CD14-positive monocyte (primary cell): ENCODE results near the gene DTNA. TPM values are rescaled to one million over a fixed set of nuclear protein-coding genes. Genes with fewer than 3 reads are reported as not detected.

ENCODE experiments used
- DNase-seq, 3 donors: peaks; one replicate each; pipeline ENCODE4 v3.0.0-alpha.2; 2011 to 2022
- H2AFZ ChIP-seq: 2 replicates; pipeline ENCODE4 v1.6.0; 2012; ENCODE audit warnings: mild to moderate bottlenecking, low read depth, low read length, inconsistent platforms; ENCODE audit not compliant: insufficient read depth, poor library complexity, severe bottlenecking
- H3K27ac ChIP-seq, 2 donors: 1 replicate in 1 of 2; 2 replicates in 1 of 2; pipeline ENCODE4 v1.5.1; 2012 to 2013; ENCODE audit warnings: low read length in 2 of 2, control low read depth in 1 of 2, inconsistent platforms in 1 of 2, low read depth in 1 of 2, mild to moderate bottlenecking in 1 of 2
- H3K27me3 ChIP-seq, 2 donors: one replicate each; pipeline versions ENCODE4 v1.6.0 to v1.6.1; 2011 to 2013; ENCODE audit warnings: low read length in 2 of 2; ENCODE audit not compliant: control insufficient read depth in 2 of 2, insufficient read depth in 2 of 2
- H3K36me3 ChIP-seq, 2 donors: replicated peaks in 1 of 2; 1 replicate in 1 of 2; 2 replicates in 1 of 2; pipeline versions ENCODE4 v1.5.1 to v1.6.1; 2012 to 2013; ENCODE audit warnings: low read length in 2 of 2, control low read depth in 1 of 2, inconsistent platforms in 1 of 2, mild to moderate bottlenecking in 1 of 2; ENCODE audit not compliant: insufficient read depth in 2 of 2, control insufficient read depth in 1 of 2
- H3K4me1 ChIP-seq, 2 donors: 1 replicate in 1 of 2; 2 replicates in 1 of 2; pipeline versions ENCODE4 v1.5.1 to v1.6.1; 2012 to 2013; ENCODE audit warnings: low read length in 2 of 2, control low read depth in 1 of 2, inconsistent platforms in 1 of 2, mild to moderate bottlenecking in 1 of 2, moderate library complexity in 1 of 2; ENCODE audit not compliant: insufficient read depth in 2 of 2, control insufficient read depth in 1 of 2
- H3K4me2 ChIP-seq: replicated peaks from 2 replicates; pipeline ENCODE3; 2012; ENCODE audit warnings: low read length, moderate library complexity, mild to moderate bottlenecking; ENCODE audit not compliant: poor library complexity, severe bottlenecking; ENCODE audit errors: extremely low read depth
- H3K4me3 ChIP-seq, 3 experiments: fragments of 200-600 bp in 1 of 3; sonication (generic) in 1 of 3; replicated peaks in 1 of 3; 1 replicate in 2 of 3; 2 replicates in 1 of 3; pipeline ENCODE4 v1.5.1; 2011 to 2013; ENCODE audit warnings: low read length in 3 of 3, mild to moderate bottlenecking in 3 of 3, control low read depth in 2 of 3, low read depth in 2 of 3, inconsistent platforms in 1 of 3, moderate library complexity in 1 of 3
- H3K79me2 ChIP-seq: 2 replicates; pipeline ENCODE4 v1.6.0; 2012; ENCODE audit warnings: mild to moderate bottlenecking, control low read depth, inconsistent platforms, low read length, moderate library complexity; ENCODE audit not compliant: insufficient read depth
- H3K9ac ChIP-seq: 2 replicates; pipeline ENCODE4 v1.6.0; 2017; ENCODE audit warnings: low read length, mild to moderate bottlenecking; ENCODE audit not compliant: insufficient read depth, poor library complexity, severe bottlenecking
- H3K9me3 ChIP-seq, 2 donors: replicated peaks in 1 of 2; 1 replicate in 1 of 2; 2 replicates in 1 of 2; pipeline versions ENCODE4 v1.5.1 to v1.6.1; 2012 to 2013; ENCODE audit warnings: low read length in 2 of 2, control low read depth in 1 of 2; ENCODE audit not compliant: control insufficient read depth in 1 of 2, insufficient read depth in 1 of 2
- H4K20me1 ChIP-seq: 2 replicates; pipeline ENCODE4 v1.6.0; 2012; ENCODE audit warnings: mild to moderate bottlenecking, low read length, control low read depth, moderate library complexity; ENCODE audit not compliant: insufficient read depth
- H3K27ac Mint-ChIP-seq, 7 donors: one replicate each; pipeline ENCODE4 v1.8.0; 2020; ENCODE audit warnings: mild to moderate bottlenecking in 7 of 7, mixed read lengths in 7 of 7, moderate library complexity in 6 of 7, inconsistent platforms in 2 of 7
- H3K27me3 Mint-ChIP-seq, 3 donors: one replicate each; pipeline ENCODE4 v1.8.0; 2021 to 2022; ENCODE audit warnings: low read depth in 3 of 3, mild to moderate bottlenecking in 3 of 3, mixed read lengths in 3 of 3, moderate library complexity in 3 of 3, inconsistent platforms in 1 of 3
- H3K36me3 Mint-ChIP-seq, 2 donors: one replicate each; pipeline ENCODE4 v1.8.0; 2020; ENCODE audit warnings: mixed read lengths in 2 of 2, inconsistent platforms in 1 of 2, mild to moderate bottlenecking in 1 of 2
- H3K4me1 Mint-ChIP-seq: one replicate; pipeline ENCODE4 v1.8.0; 2020; ENCODE audit warnings: mild to moderate bottlenecking, mixed read lengths
- H3K4me3 Mint-ChIP-seq, 2 donors: one replicate each; pipeline ENCODE4 v1.8.0; 2020; ENCODE audit warnings: mild to moderate bottlenecking in 2 of 2, mixed read lengths in 2 of 2, moderate library complexity in 1 of 2
- H3K9me3 Mint-ChIP-seq, 7 donors: one replicate each; pipeline ENCODE4 v1.8.0; 2020 to 2022; ENCODE audit warnings: mixed read lengths in 7 of 7, mild to moderate bottlenecking in 6 of 7, moderate library complexity in 6 of 7, inconsistent platforms in 2 of 7
- WGBS: methylation state at CpG from one replicate; pipeline ENCODE4 v1.1.5; 2013; ENCODE audit warnings: missing lambda C conversion rate; ENCODE audit not compliant: insufficient coverage; 5-methylcytosine and 5-hydroxymethylcytosine counted together
- intact Hi-C, 2 donors: fragments of 100-400 bp; cut with micrococcal nuclease; formaldehyde crosslinking; loops; one replicate each; pipeline versions ENCODE4 v1.15.0 to v1.15.1; 2023
- polyA plus RNA-seq, 3 donors: library from polyadenylated mRNA; depleted of rRNA in 1 of 3; unstranded in 2 of 3; stranded (reverse) in 1 of 3; fragments of 300-500 nt in 2 of 3; fragments of >200 nt in 1 of 3; fragmentation: Illumina TruSeq in 2 of 3; gene quantifications; 1 replicate in 2 of 3; 2 replicates in 1 of 3; pipeline ENCODE4 v1.2.3, GENCODE V29; 2012 to 2021
- TF ChIP-seq, protein P1 (sequence below): fragments of 200-600 bp; IDR thresholded peaks from one replicate; pipeline ENCODE4 v1.8.0; 2022; ENCODE audit warnings: antibody characterized with exemption, mild to moderate bottlenecking

The DTNA gene
- polyA plus RNA-seq, 3 donors: 0.53 to 2.3 (median 0.76) TPM

- TF ChIP-seq, protein P1, sequence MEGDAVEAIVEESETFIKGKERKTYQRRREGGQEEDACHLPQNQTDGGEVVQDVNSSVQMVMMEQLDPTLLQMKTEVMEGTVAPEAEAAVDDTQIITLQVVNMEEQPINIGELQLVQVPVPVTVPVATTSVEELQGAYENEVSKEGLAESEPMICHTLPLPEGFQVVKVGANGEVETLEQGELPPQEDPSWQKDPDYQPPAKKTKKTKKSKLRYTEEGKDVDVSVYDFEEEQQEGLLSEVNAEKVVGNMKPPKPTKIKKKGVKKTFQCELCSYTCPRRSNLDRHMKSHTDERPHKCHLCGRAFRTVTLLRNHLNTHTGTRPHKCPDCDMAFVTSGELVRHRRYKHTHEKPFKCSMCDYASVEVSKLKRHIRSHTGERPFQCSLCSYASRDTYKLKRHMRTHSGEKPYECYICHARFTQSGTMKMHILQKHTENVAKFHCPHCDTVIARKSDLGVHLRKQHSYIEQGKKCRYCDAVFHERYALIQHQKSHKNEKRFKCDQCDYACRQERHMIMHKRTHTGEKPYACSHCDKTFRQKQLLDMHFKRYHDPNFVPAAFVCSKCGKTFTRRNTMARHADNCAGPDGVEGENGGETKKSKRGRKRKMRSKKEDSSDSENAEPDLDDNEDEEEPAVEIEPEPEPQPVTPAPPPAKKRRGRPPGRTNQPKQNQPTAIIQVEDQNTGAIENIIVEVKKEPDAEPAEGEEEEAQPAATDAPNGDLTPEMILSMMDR: no peak
- intact Hi-C loops: no loop called here
- peaks cover 0 to 3% (median 0%) of the 10 kb centered on the region in 7 donors for H3K9me3 Mint-ChIP-seq
These were observed 47.6 kb downstream of the DTNA start for GRCh38 chr18:34757666-34758065.

DNA sequence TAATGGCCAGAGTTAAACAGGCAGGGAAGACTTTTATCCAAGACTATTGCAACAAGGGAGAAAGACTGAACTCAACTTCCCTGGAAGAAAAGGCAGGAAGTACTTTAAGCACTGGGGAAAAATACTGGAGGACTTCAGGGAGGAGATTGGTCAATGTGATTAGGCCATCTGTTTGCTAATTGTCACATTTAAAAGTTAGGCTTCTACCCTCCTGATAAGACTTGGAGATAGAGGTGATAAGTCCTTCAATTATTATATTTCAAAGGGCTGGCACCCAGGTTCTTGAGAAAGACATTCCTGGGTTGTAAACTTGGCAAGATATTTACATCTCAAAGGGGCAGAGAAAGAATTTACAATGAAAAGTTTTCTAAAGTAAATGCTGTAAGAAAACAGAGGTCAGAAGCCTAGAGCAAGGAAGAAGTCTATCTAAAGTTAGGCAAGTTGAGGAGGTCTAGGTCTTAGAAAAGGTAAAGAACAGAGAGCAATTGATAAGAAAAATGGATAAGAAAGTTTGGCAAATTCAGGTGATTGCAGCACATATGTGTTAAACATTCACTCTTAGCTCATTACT lies 48.4 kb downstream of the DTNA start:
- H3K9me3 ChIP-seq: no peaks in the 10 kb centered on the region
- no peaks in the 10 kb centered on the region for H3K4me1 Mint-ChIP-seq
- H3K27me3 ChIP-seq: no peaks in the 10 kb centered on the region
- no peak for DNase-seq
- no peaks in the 10 kb centered on the region for H3K4me1 ChIP-seq
- no peaks in the 10 kb centered on the region for H3K79me2 ChIP-seq
- no peaks in the 10 kb centered on the region for H3K36me3 ChIP-seq
- no peak overlapping the region for H2AFZ ChIP-seq
- H3K4me3 Mint-ChIP-seq: no peak overlapping the region
- no peak overlapping the region for H3K9ac ChIP-seq
- TF ChIP-seq, protein P1: no peak
- H3K27me3 Mint-ChIP-seq: peaks cover 0 to 3% (median 2%) of the 10 kb centered on the region in 3 donors
- no peak overlapping the region for H3K4me3 ChIP-seq
- no peaks in the 10 kb centered on the region for H4K20me1 ChIP-seq
- H3K4me2 ChIP-seq: no peak overlapping the region
- H3K27ac ChIP-seq: no peak overlapping the region
- H3K36me3 Mint-ChIP-seq: no peaks in the 10 kb centered on the region
- no peak overlapping the region for H3K27ac Mint-ChIP-seq
- intact Hi-C loops: no loop called here
- H3K9me3 Mint-ChIP-seq: peaks cover 0 to 3% (median 0%) of the 10 kb centered on the region in 7 donors

More at GRCh38 chr18:34757666-34758065, 47.6 kb downstream of the DTNA start:
- Histone ChIP-seq H3K27ac (no peak overlapping the region), H3K79me2 (no peaks in the 10 kb centered on the region), H3K4me2 (no peak overlapping the region), H3K4me1 (no peaks in the 10 kb centered on the region), H2AFZ (no peak overlapping the region), H4K20me1 (no peaks in the 10 kb centered on the region), H3K36me3 (no peaks in the 10 kb centered on the region), H3K27me3 (no peaks in the 10 kb centered on the region), H3K4me3 (no peak overlapping the region), H3K9ac (no peak overlapping the region), H3K9me3 (no peaks in the 10 kb centered on the region)
- DNase-seq: no peak
- Mint-ChIP-seq H3K27me3 (peaks cover 0 to 3% (median 2%) of the 10 kb centered on the region in 3 donors), H3K4me1 (no peaks in the 10 kb centered on the region), H3K4me3 (no peak overlapping the region), H3K36me3 (no peaks in the 10 kb centered on the region), H3K27ac (no peak overlapping the region)
- whole genome bisulfite sequencing: no CpG with 5 or more reads among the region's 5 CpGs
